GM18873 (cell line): ENCODE measurements around the gene PCSK5.
"Not testable (repeated sequence)": the region's sequence is repeated elsewhere in the genome, so short reads cannot be mapped to it uniquely, and the experiment has no call there.

Experiments
- ATAC-seq: cut with Tn5 transposase; IDR thresholded peaks from one replicate; pipeline ENCODE4 v1.9.1; 2021; ENCODE audit warnings: mild to moderate bottlenecking, moderate library complexity, moderate number of reproducible peaks; ENCODE audit not compliant: unreplicated experiment, low FRiP score

Gene PCSK5

DNA sequence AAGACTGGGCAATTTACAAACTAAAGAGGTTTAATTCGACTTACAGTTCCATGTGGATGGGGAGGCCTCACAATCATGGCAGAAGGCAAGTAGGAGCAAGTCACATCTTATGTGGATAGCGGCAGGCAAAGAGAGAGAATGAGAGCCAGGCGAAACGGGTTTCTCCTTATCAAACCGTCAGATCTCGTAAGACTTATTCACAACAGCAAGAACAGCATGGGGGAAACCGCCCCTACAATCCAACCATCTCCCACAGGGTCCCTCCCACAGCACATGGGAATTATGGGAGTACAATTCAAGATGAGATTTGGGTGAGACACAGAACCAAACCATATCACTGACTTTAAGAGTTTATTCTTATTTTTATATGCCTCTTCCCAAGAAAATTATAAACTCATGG lies 443.5 kb downstream of the PCSK5 start:
- no peak for ATAC-seq

DNA sequence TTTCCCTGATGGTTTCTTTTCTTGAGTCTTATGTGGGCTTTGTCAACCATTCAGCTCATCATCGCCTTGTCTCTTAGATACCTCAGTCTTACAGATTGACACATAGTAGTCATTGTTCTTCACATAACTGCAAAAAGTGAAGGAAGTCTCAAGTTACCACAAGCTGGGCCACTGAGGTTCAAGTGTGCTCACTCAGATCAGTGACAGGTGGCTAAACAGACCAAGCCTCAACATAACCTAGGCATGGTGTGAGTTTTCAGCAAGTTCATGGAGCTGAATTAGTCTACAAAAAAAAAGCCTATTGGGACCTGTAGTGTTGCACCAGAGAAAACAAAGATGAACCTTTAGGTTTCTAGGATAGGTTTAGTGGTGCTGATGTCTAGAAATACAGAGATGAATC lies 445.6 kb downstream of the PCSK5 start:
- ATAC-seq: no peak

DNA sequence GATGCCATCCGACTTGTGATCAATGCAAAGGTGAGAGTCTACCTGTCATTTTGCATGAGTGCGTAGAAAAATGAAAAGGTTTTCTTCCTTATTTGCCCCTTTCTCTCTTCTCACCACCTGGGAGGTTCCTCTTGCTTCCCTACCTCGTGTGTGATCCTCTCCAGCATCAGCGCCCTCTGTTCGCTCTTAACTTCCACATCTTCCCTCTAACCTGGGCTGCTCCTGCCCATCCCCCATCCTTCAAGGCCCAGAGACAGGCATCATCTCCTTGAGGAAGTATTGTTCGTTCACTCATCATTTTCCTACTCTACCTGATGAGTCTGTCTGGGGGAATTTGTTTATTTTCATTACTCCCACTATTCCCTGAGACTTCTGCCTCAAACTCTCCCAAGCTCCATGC lies 447.9 kb downstream of the PCSK5 start:
- ATAC-seq: no peak

DNA sequence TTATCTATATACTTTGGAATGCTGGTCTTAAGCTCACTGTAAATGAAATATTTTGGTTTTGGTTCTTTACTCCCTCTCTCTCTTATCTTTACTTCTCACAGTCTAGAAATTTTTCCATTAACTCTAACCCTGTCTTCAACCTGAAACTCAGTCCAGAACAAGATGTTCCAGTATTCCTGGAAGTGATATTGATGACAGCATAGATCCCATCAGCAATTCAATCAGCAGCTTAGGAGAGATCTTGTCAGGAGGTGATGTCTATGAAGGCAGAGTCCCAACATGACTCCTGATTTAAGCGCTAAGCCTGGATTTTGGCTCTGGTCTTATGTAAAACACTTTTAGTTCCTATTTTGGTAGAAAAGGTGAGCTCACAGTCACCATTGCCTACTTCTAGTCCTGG lies 451.1 kb downstream of the PCSK5 start:
- ATAC-seq: no peak

DNA sequence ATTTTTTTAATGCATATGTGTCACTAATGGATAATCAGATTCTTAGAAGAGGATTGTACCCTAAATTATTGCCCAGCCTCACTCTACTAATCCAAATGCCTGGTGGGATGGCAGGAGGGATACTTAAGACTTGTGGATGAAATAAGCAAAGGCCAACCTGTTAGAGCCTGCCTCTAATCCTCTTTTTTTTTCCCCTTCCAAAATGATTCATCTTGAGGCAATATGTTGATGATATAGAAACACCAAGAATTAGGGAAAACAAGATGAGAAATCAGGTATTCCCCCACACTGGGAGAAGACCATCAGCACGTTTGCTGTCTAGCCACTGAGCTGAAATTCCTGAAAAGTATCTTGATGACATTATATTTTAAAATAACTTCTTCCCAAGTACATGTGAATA lies 451.7 kb downstream of the PCSK5 start:
- no peak for ATAC-seq

DNA sequence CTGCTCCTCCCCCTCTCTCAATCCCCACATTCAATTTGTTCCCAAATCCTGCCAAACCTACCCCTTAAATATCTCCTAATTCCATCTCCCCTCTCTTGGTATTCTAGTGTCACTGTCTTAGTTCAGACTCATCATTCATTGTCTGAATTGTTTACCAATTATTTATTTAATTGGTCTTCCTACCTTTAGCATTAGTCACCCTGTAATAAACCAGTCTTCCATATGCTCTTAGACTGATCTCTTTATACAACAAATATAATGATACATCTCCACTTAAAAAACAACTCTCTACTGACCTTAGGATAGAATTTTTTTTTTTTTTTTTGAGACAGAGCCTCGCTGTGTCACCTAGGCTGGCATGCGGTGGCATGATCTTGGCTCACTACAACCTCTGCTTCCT lies 452.4 kb downstream of the PCSK5 start:
- ATAC-seq: no peak

DNA sequence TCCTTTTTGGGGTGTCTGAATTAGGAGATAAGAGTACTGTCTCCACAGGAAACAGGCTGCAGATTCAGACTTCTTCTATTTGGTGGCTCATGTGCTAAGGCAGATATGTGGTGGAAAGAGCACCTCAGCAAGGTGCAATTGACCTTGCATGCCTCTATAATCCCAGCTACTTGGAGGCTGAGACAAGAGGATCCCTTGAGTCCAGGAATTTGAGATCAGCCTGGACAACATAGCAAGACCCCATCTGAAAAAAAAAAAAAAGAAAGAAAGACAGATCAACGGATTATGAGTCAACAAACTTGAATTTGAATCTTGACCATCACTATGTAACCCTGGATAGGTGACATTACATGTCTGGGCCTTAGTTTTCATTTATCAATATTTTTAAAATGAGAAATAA lies 459.4 kb downstream of the PCSK5 start:
- ATAC-seq: no peak

DNA sequence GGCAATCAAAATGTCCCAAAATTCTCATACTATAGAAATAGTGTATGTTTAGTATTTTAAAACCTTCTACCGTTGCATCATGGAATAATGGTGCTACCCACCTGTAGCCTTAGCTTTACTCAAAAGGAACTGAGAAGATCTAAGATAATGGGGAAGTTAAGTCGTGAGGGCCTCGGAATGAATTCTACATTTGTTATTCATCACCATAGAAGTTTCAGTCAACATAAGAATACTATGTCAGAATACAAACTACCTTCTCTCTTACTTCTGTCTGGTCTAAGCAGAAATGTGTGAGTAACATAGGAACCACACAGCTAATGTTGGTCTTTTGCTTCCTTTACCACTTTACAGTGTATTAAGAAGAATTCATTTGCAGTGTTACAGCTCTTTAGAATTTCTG lies 460.5 kb downstream of the PCSK5 start:
- no peak for ATAC-seq

DNA sequence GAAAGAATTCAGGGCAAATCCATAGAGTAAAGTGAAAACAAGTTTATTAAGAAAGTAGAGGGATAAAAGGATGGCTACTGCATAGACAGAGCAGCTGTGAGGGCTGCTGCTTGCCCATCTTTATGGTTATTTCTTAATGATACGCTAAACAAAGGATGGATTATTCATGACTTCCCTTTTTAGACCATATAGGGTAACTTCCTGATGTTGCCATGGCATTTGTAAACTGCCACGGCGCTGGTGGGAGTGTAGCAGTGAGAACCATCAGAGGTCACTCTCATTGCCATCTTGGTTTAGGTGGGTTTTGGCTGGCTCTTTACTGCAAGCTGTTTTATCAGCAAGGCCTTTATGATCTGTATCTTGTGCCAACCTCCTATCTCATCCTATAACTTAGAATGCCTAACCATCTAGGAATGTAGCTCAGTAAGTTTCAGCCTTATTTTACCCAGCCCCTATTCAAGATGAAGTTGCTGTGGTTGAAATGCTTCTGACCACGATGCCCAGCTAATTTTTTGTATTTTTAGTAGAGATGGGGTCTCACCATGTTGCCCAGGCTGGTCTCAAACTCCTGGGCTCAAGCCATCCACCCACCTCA lies 461.6 kb downstream of the PCSK5 start:
- no peak for ATAC-seq

DNA sequence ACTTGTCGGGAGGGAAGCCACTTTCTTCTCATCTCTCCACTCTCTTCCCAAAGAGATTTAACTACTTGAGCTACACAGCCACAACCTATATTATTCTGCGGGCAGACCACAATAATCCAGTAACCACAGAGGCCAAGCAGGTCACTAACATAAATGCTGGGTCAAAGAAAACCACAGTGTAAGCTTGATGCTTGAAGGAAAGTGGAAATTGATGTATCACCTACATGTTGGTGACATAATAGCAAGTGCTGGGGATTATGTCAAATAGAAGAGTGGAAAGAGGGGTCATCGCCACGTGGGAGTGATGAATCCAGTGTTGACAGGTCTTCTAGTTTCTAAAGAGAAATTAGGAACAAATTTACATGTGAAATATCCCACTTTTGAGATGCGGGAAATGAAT lies 462.8 kb downstream of the PCSK5 start:
- no peak for ATAC-seq

DNA sequence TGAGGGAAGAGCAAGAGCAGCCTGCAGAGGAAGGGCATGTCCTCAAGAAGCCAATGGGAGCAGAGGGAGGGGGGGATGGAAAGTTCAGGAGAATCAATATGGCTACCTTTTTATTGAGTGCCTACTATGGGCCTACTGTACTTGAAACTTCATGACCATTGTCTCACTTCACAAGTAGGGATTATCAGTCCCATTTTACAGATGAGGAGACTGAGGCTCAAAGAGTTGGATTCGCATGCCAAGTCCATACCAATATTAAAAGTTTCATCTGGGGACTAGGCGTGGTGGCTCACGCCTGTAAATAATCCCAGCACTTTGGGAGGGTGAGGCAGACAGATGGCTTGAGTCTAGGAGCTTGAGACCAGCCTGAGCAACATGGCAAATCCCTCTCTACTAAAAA lies 463.7 kb downstream of the PCSK5 start:
- ATAC-seq: no peak

DNA sequence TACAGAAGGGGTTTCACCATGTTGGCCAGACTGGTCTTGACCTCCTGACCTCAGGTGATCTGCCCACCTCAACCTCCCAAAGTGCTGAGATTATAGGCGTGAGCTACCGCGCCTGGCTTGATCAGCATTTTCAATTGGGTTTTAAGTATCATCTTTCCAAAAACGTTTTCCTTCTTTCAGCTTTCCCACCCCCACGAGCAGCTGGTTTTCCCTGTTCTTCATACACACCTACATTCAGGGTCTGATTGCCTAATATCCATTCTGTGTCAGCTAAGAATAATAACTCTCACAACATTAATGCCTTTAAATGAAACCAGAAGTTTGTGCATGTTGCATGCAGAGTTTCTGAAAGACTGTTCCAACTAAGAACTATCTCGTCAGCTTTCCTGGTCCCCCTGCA lies 465.4 kb downstream of the PCSK5 start:
- no peak for ATAC-seq

DNA sequence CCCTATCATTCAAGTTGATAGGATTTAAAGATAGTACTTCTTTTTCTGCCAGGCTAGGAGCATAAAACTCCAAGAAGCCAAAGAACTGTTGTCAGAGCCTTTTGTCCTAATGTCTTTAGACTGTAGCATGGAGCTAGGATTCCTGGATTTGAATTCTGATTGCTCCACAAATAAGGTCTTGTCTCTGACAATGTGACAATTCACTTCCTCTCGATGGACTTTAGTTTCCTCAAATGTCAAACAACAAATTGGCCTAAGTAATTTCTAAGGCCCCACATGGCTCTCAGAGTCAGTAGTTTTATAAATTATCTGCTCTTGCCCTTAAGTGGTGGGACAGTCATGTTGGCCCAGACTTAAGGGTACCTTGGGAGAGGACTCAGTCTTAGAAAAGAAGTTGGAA lies 467.1 kb downstream of the PCSK5 start:
- ATAC-seq: no peak

DNA sequence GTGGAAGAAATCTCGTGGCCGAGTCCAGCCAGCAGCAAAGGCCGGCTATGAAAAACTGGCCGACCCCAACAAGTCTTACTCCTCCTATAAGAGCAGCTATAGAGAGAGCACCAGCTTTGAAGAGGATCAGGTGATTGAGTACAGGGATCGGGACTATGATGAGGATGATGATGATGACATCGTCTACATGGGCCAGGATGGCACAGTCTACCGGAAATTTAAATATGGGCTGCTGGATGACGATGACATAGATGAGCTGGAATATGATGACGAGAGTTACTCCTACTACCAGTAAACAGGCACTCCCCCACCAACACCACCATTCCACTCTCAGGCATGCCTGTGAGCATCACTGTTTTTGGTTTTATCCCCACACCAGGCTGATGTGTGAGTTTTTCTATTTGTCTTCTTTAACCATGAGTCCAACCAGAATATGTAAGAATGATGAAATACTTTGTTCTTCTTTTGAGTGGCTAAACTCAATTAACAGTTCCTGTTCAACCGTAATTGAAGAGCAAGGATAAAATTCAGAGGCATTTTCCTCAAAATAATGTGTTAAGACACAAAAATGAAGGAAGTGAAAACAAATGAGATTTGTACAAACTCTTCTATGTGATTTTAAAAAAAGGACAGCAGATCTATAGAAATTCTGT lies 468.3 kb downstream of the PCSK5 start:
- no peak for ATAC-seq

DNA sequence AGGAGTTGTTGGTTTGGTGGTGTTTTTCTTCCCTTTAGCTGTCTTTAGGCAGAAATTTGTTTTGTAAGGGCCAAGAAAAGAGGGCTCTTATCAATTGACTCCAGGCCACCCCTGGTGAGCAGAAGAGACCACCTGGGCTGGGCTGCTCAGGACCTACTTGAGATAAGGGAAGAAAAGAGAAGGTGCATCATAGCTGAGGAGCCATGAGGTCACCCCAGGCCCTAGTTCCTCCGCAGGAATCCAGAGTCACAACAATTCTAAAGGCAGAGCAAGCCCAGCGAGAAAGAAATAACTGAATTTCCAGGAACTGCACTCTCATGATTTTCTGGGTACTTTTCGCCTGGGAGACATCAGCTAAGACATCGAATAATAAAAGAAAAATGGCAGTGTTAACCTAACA lies 468.9 kb downstream of the PCSK5 start:
- no peak for ATAC-seq

DNA sequence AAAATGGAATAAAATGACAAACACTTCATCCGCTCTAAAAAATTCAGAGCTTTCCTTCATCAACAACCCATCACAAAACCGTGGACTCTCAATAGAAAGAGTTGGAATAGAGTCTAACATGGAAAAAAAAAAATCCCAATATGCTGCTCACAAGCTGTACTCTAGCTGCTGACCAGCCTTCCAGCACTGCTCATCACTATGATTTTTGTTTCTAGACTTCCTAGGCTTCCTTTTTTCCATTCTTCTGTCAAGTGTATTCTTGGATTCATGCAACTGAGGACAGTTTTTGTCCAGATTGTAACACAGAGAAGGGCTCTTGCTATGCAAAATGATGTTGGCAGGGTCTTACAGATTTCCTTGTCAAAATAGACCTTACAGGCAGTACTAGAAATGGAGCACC lies 469.3 kb downstream of the PCSK5 start:
- no peak for ATAC-seq

DNA sequence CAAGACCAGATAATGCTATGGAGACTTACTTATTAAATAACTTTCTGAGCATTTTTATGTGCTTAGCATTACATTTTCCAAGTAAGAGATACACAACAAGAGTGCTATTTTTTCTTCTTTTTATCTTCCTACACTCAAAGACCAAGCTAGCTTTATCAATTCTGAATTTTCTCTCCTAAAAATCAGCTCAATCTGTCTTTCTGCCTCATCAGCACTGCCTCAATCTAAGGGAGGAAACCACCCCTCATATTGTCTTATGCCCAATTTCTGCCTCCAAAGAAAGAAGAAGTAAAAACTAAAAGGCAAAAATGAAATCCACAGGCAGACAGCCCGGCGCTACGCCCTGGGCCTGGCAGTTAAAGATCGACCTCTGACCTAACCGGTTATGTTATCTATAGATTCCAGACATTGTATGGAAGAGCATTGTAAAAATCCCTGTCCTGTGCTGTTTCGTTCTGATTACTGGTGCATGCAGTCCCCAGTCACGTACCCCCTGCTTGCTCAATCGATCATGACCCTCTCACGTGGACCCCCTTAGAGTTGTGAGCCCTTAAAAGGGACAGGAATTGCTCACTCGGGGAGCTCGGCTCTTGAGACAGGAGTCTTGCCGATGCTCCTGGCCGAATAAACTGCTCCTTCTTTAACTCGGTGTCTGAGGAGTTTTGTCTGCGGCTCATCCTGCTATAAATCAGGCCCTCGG lies 472.0 kb downstream of the PCSK5 start:
- ATAC-seq: not testable (repeated sequence)

DNA sequence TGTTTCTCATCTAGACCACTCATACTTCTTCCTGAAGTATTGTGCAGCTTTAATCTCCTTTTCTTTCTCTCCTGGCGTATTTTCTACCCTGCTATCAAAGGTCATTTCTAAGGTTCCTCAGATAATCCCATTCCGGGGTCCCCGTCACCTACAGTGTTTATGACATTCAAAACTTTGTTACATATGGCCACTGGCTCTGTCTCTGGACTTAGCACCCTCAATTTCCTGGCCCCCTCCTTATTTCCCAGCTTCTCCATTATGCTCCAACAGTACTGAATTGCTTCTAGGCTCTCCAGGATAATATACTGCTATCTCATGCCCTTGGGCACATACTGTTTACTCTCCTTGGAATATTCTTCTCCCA lies 472.5 kb downstream of the PCSK5 start:
- no peak for ATAC-seq

DNA sequence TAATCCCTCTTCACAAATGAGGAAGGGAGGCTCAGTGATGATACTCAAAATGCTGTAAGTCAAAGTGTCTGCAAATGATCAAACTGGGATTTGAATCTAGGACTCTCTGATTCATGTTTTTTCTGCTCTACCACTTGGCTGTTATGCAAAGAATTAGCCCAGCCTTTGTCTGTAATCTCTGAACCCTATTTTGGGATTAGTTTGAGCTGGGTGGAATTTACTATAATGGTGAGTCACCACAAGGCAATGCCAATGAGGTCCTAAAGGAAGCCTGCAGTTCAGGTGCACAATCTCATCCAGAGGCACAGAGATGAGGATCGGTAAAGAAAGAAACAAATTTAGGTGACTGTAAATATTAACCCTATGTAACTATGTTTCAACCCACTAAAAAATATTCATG lies 474.6 kb downstream of the PCSK5 start:
- no peak for ATAC-seq

DNA sequence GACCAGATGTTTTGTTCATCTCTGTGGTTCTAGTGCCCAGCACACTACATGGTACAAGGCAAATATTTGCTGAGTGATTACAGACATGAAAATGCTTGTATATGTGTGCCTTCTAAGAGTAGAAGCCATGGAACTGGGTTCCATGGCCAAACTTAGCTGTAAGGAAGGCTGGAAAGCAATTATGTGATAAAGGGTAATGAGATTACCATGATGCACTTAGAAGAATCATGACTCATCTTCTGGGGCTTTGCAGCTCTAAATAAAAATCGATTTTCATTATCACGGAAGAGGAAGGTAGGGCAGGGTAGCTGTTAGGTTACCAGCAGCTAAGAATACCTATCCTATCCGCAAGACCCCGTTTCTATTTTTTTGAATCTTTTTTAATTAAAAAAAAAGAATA lies 475.8 kb downstream of the PCSK5 start:
- no peak for ATAC-seq

DNA sequence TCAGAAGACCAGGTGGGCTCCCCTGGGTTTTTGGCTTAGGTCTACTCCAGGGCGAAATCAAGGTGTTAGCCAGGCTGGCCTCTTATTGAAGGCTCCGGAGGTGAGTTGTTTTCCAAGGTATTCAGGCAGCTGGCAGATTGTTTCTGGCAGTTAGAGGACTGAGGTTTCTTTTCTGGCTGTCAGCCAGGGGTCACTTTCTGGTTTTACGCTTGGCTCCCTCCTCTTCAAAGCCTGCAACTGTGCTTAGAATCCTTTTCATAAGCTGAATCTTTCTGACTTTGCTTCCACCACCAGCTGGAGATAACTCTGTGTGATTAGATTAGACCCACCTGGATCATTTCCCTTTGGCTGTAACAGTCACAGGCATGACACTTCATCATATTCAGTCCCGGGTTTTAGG lies 479.1 kb downstream of the PCSK5 start:
- no peak for ATAC-seq

DNA sequence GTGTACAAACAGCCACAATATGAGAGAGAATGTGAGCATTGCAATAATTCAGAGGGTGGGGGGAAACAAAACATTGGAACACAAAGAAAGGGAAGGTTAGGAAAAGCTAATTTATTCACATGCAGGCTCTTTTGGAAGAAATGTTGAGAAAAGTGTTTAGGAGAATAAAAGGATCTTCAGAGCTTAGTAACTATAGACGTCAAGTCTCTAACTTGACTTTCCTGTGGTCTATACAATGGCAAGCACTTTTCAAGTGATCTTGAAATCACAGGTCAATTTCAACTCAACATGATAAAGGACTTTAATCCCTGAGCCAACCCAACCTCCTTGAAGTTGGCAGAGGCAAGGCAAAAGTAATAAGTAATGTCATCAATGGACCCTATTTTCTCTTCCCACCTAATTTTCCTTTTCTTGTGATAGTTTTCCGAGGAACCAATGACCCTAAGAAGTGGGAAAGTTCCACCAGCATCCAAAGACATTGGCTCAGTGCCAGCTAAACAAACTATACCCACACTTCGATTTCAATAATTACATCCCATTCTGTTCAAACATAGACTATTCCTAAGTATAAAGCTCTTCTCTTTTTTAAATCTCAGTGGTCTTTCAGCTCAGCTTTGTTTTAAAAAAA lies 480.0 kb downstream of the PCSK5 start:
- ATAC-seq: no peak
